Panc1 (cell line): ENCODE data around the gene IRF2. TPM values are rescaled to one million over a fixed set of nuclear protein-coding genes. Genes with fewer than 3 reads are reported as not detected.

Source experiments
- ATAC-seq: fragments of 200-7000 bp; cut with Tn5 transposase; 2 replicates; pipeline ENCODE4 v1.9.1; 2020; ENCODE audit warnings: mild to moderate bottlenecking, moderate library complexity
- BruUV-seq: library from RNA; stranded (reverse); fragments of 400-500 nt; replicated peaks from 2 replicates; lab custom pipeline; 2021; lab: Mats Ljungman, UMichigan
- CTCF ChIA-PET: fragments of 300-600 bp; sonication (Branson Sonifier 250); formaldehyde crosslinking; loops from one replicate; lab custom pipeline; 2022; ENCODE audit warnings: antibody characterized with exemption; lab: Charles Lee
- POLR2A ChIA-PET: fragments of 300-600 bp; sonication (Branson Sonifier 250); formaldehyde crosslinking; loops from one replicate; lab custom pipeline; 2022; ENCODE audit warnings: antibody characterized with exemption; lab: Charles Lee
- DNase-seq: peaks from one replicate; pipeline ENCODE4 v3.0.0-alpha.2; 2010; ENCODE audit warnings: low read depth, low spot score
- H3K27ac ChIP-seq: 2 replicates; pipeline ENCODE4 v1.5.1; 2011; ENCODE audit warnings: mild to moderate bottlenecking, low read length, inconsistent platforms
- H3K27me3 ChIP-seq: fragments of 200-500 bp; sonication (Bioruptor generic); 2 replicates; pipeline ENCODE4 v1.6.0; 2014; ENCODE audit warnings: low read length, inconsistent platforms; ENCODE audit not compliant: control insufficient read depth, insufficient read depth
- H3K36me3 ChIP-seq: fragments of 200-500 bp; sonication (Bioruptor generic); 2 replicates; pipeline ENCODE4 v1.5.1; 2014; ENCODE audit warnings: inconsistent platforms, mild to moderate bottlenecking, low read length, moderate library complexity; ENCODE audit not compliant: control insufficient read depth, insufficient read depth
- H3K4me1 ChIP-seq: 2 replicates; pipeline ENCODE4 v1.5.1; 2011; ENCODE audit warnings: inconsistent platforms, mild to moderate bottlenecking, low read length, moderate library complexity; ENCODE audit not compliant: control insufficient read depth, insufficient read depth
- H3K4me3 ChIP-seq, 2 experiments: 2 replicates each; pipeline ENCODE4 v1.5.1; 2011 to 2012; ENCODE audit warnings: low read depth in 2 of 2, low read length in 2 of 2, mild to moderate bottlenecking in 2 of 2, inconsistent platforms in 1 of 2, moderate library complexity in 1 of 2
- H3K9me3 ChIP-seq: fragments of 200-500 bp; sonication (Bioruptor generic); 2 replicates; pipeline ENCODE4 v1.5.1; 2014; ENCODE audit warnings: low read depth, mild to moderate bottlenecking, inconsistent platforms, low read length, moderate library complexity; ENCODE audit not compliant: control insufficient read depth, insufficient read depth
- CTCF ChIP-seq: fragments of 450-650 bp; IDR thresholded peaks from 2 replicates; pipeline ENCODE4 v1.5.1; 2017; ENCODE audit warnings: mild to moderate bottlenecking
- POLR2AphosphoS5 ChIP-seq: IDR thresholded peaks from 2 replicates; pipeline ENCODE4 v1.6.1; 2012; ENCODE audit warnings: mild to moderate bottlenecking, low read depth, low read length, moderate library complexity
- REST ChIP-seq, 2 experiments: IDR thresholded peaks; 2 replicates each; pipeline ENCODE4 v1.6.1; 2011 to 2012; ENCODE audit warnings: low read depth in 2 of 2, control low read depth in 1 of 2, low read length in 1 of 2, mild to moderate bottlenecking in 1 of 2, moderate library complexity in 1 of 2; ENCODE audit not compliant: insufficient read depth in 1 of 2
- SIN3A ChIP-seq: IDR thresholded peaks from 2 replicates; pipeline ENCODE4 v1.6.1; 2012; ENCODE audit warnings: low read depth, mild to moderate bottlenecking, low read length, moderate library complexity, borderline replicate concordance; ENCODE audit not compliant: insufficient read depth
- TCF7L2 ChIP-seq: IDR thresholded peaks from 2 replicates; pipeline ENCODE4 v1.6.1; 2011; ENCODE audit warnings: mild to moderate bottlenecking, low read depth, low read length, inconsistent platforms
- in situ Hi-C: cut with HindIII; loops from 2 replicates; pipeline ENCODE4 v1.10.0; 2016; ENCODE audit warnings: low sequenced_read_pairs, low pct_unique_long_range_greater_than_20kb
- intact Hi-C: fragments of 100-400 bp; cut with micrococcal nuclease; formaldehyde crosslinking; loops from one replicate; pipeline ENCODE4 v1.10.0; 2022; ENCODE audit not compliant: unreplicated experiment
- total RNA-seq: library from RNA; stranded (reverse); gene quantifications from one replicate; pipeline ENCODE4 v1.2.1, GENCODE V29; 2021; ENCODE audit not compliant: unreplicated experiment

Gene IRF2
- total RNA-seq, 1 experiment from 2014 or later = 16.2 TPM

- Histone ChIP-seq H3K27ac (no peak overlapping the region), H3K36me3 (no peaks in the 10 kb centered on the region; the same call in 1 of the 2 replicates), H3K27me3 (no peaks in the 10 kb centered on the region), H3K4me3 (no peak overlapping the region), H3K9me3 (no peaks in the 10 kb centered on the region), H3K4me1 (no peaks in the 10 kb centered on the region)
- ATAC-seq (no peak), DNase-seq (no peak)
- in situ Hi-C loops (no loop called here), intact Hi-C loops (no loop called here)
- no TSS peak for BruUV-seq
- CTCF ChIA-PET = no interaction called here
- TF ChIP-seq TCF7L2 (no peak), POLR2AphosphoS5 (no peak), REST (IDR thresholded peaks at IDR 0.05; ENCODE audit: insufficient read depth in 1 of 2, low read depth in 2 of 2, low read length in 1 of 2) (no peak), SIN3A (no peak), CTCF (no peak)
- POLR2A ChIA-PET = no interaction called here
Measured at GRCh38 chr4:184392748-184393559, 81.4 kb downstream of the IRF2 start.

- DNase-seq (no peak), ATAC-seq (no peak)
- H3K36me3 ChIP-seq = no peaks in the 10 kb centered on the region; the same call in 1 of the 2 replicates
- no TSS peak for BruUV-seq
- H3K4me3 ChIP-seq = no peak overlapping the region
- no peak for TF ChIP-seq SIN3A
- no peak for TF ChIP-seq REST (IDR thresholded peaks at IDR 0.05; ENCODE audit: insufficient read depth in 1 of 2, low read depth in 2 of 2, low read length in 1 of 2)
- TF ChIP-seq TCF7L2 = no peak
- no peak for TF ChIP-seq POLR2AphosphoS5
- TF ChIP-seq CTCF = no peak
- ChIA-PET CTCF (no interaction called here), POLR2A (no interaction called here)
- H3K27me3 ChIP-seq = no peaks in the 10 kb centered on the region
- in situ Hi-C loops (no loop called here), intact Hi-C loops (no loop called here)
- H3K9me3 ChIP-seq = no peaks in the 10 kb centered on the region
- H3K27ac ChIP-seq = no peak overlapping the region
- H3K4me1 ChIP-seq = no peaks in the 10 kb centered on the region
Measured at GRCh38 chr4:184392316-184392715, 82.0 kb downstream of the IRF2 start.
